Activated CD4-positive, alpha-beta T cell treated with anti-CD3 and anti-CD28 coated beads for 24 hours (primary cell): ENCODE results near the gene OPA3.
"Not testable (repeated sequence)": the region's sequence is repeated elsewhere in the genome, so short reads cannot be mapped to it uniquely, and the experiment has no call there.

Experiments
- DNase-seq, 2 donors: peaks; one replicate each; pipeline ENCODE4 v3.0.0-alpha.2; 2020; ENCODE audit warnings: low read depth in 2 of 2

The OPA3 gene

GRCh38 chr19:45584332-45585157, at the start of gene OPA3:
Gene OPA3 (minus strand): TSS chr19:45584802. CDS start chr19:45584764, 38 bp downstream.
- DNase-seq, result peak; percentile 98 to 99

- DNase-seq, result peak; percentile 44 to 57
Measured at GRCh38 chr19:45632468-45633196, 48.0 kb upstream of the OPA3 start.

GRCh38 chr19:45630463-45630862, 45.9 kb upstream of the OPA3 start:
- DNase-seq, result no peak

GRCh38 chr19:45629704-45630103, 45.1 kb upstream of the OPA3 start:
- no peak for DNase-seq

GRCh38 chr19:45628219-45628618, 43.6 kb upstream of the OPA3 start:
- not testable (repeated sequence) for DNase-seq

GRCh38 chr19:45623984-45624383, 39.4 kb upstream of the OPA3 start:
- no peak for DNase-seq

GRCh38 chr19:45621976-45622503, 37.4 kb upstream of the OPA3 start:
- DNase-seq, result no peak

GRCh38 chr19:45621389-45621788, 36.8 kb upstream of the OPA3 start:
- DNase-seq, result no peak

GRCh38 chr19:45616704-45617017, 32.1 kb upstream of the OPA3 start:
- no peak for DNase-seq

GRCh38 chr19:45615795-45616703, 31.4 kb upstream of the OPA3 start:
- peak; percentile 71 to 82 for DNase-seq

GRCh38 chr19:45615056-45615455, 30.5 kb upstream of the OPA3 start:
- DNase-seq, result not testable (repeated sequence)

- peak; percentile 23 to 34 for DNase-seq
Measured at GRCh38 chr19:45613926-45614725, 29.5 kb upstream of the OPA3 start.

GRCh38 chr19:45608948-45609347, 24.3 kb upstream of the OPA3 start:
- no peak for DNase-seq

- DNase-seq, result peak in 1 of 2 donors; percentile 29
Measured at GRCh38 chr19:45607071-45608029, 22.7 kb upstream of the OPA3 start.

- DNase-seq, result no peak
Measured at GRCh38 chr19:45601524-45602374, 17.1 kb upstream of the OPA3 start, which contains the start of gene GPR4. Gene GPR4 (minus strand): TSS chr19:45602212. CDS start chr19:45591866, 10,346 bp downstream.

GRCh38 chr19:45601115-45601514, 16.5 kb upstream of the OPA3 start:
- DNase-seq, result no peak

- DNase-seq, result no peak
Measured at GRCh38 chr19:45600340-45600885, 15.8 kb upstream of the OPA3 start.

- no peak for DNase-seq
Measured at GRCh38 chr19:45599286-45599685, 14.7 kb upstream of the OPA3 start.
